H1 (cell line): ENCODE results near the gene KCNAB3. TPM values are rescaled to one million over a fixed set of nuclear protein-coding genes. Genes with fewer than 3 reads are reported as not detected.

Experiments used
- CTCF ChIA-PET: fragments of 300-600 bp; sonication (Branson Sonifier 250); formaldehyde crosslinking; loops from one replicate; lab custom pipeline; 2021; ENCODE audit not compliant: partially characterized antibody; lab: Charles Lee
- POLR2A ChIA-PET: fragments of 300-600 bp; sonication (Branson Sonifier 250); formaldehyde crosslinking; loops from one replicate; lab custom pipeline; 2021; ENCODE audit warnings: inconsistent platforms; ENCODE audit not compliant: partially characterized antibody; lab: Charles Lee
- DNase-seq, 2 experiments: peaks; one replicate each; pipeline versions ENCODE4 v3.0.0 to v3.0.0-alpha.2; 2010 to 2022; ENCODE audit warnings: low spot score in 2 of 2, low read depth in 1 of 2, mixed read lengths in 1 of 2
- FAIRE-seq: peaks from 2 replicates; lab custom pipeline; 2011; peaks lifted over from hg19 to GRCh38; lab: Jason Lieb, UNC
- H2AFZ ChIP-seq: 2 replicates; pipeline ENCODE4 v1.8.1; 2012; ENCODE audit warnings: low read length, inconsistent platforms
- H2AK5ac ChIP-seq: 2 replicates; pipeline ENCODE4 v1.6.1; 2013; ENCODE audit warnings: low read depth, low read length
- H2BK120ac ChIP-seq: replicated peaks from 2 replicates; pipeline ENCODE3; 2013; ENCODE audit warnings: low read depth, low read length, inconsistent platforms
- H2BK12ac ChIP-seq: 2 replicates; pipeline ENCODE4 v1.6.1; 2013; ENCODE audit warnings: low read depth, low read length
- H2BK15ac ChIP-seq: 2 replicates; pipeline ENCODE4 v1.6.1; 2013; ENCODE audit warnings: low read length
- H2BK20ac ChIP-seq: 2 replicates; pipeline ENCODE4 v1.6.1; 2013; ENCODE audit warnings: low read length
- H2BK5ac ChIP-seq: 2 replicates; pipeline ENCODE4 v1.6.1; 2013; ENCODE audit warnings: low read depth, low read length
- H3K14ac ChIP-seq: 2 replicates; pipeline ENCODE4 v1.6.1; 2013; ENCODE audit warnings: inconsistent platforms; ENCODE audit not compliant: insufficient read length
- H3K18ac ChIP-seq: 2 replicates; pipeline ENCODE4 v1.6.1; 2013; ENCODE audit warnings: low read length; ENCODE audit errors: extremely low read depth
- H3K23ac ChIP-seq: 2 replicates; pipeline ENCODE4 v1.6.1; 2013; ENCODE audit warnings: inconsistent platforms; ENCODE audit not compliant: insufficient read length
- H3K23me2 ChIP-seq: 2 replicates; pipeline ENCODE4 v1.6.1; 2013; ENCODE audit warnings: low read depth, low read length
- H3K27ac ChIP-seq: 2 replicates; pipeline ENCODE4 v1.6.1; 2011; ENCODE audit warnings: low read depth, low read length, inconsistent platforms
- H3K27me3 ChIP-seq, 4 experiments: replicated peaks in 1 of 4; 1 replicate in 1 of 4; 2 replicates in 3 of 4; pipeline versions ENCODE4 v1.6.1 to v1.8.1; 2011 to 2013; ENCODE audit warnings: low read length in 3 of 4, mild to moderate bottlenecking in 3 of 4, inconsistent platforms in 2 of 4, mixed read lengths in 2 of 4, moderate library complexity in 1 of 4; ENCODE audit not compliant: control insufficient read depth in 3 of 4, insufficient read depth in 3 of 4; ENCODE audit errors: extremely low read depth in 1 of 4
- H3K36me3 ChIP-seq, 4 experiments: 2 replicates each; pipeline versions ENCODE4 v1.6.1 to v1.8.1; 2011 to 2013; ENCODE audit warnings: mild to moderate bottlenecking in 4 of 4, low read length in 3 of 4, moderate library complexity in 2 of 4, control low read depth in 1 of 4, inconsistent platforms in 1 of 4; ENCODE audit not compliant: insufficient read depth in 4 of 4, control insufficient read depth in 2 of 4
- H3K4ac ChIP-seq: replicated peaks from 2 replicates; pipeline ENCODE3; 2013; ENCODE audit warnings: low read length, low read depth, mixed read lengths, inconsistent platforms; ENCODE audit not compliant: insufficient read length
- H3K4me1 ChIP-seq, 4 experiments: replicated peaks in 1 of 4; 1 replicate in 1 of 4; 2 replicates in 3 of 4; pipeline versions ENCODE4 v1.6.1 to v1.8.1; 2011 to 2013; ENCODE audit warnings: low read length in 3 of 4, inconsistent platforms in 2 of 4, mixed read lengths in 1 of 4; ENCODE audit not compliant: insufficient read depth in 4 of 4, control insufficient read depth in 3 of 4
- H3K4me2 ChIP-seq, 2 experiments: 2 replicates each; pipeline versions ENCODE4 v1.6.1 to v1.8.1; 2011 to 2013; ENCODE audit warnings: low read depth in 2 of 2, low read length in 2 of 2, control low read depth in 1 of 2, inconsistent platforms in 1 of 2, mild to moderate bottlenecking in 1 of 2; ENCODE audit not compliant: insufficient read depth in 1 of 2
- H3K4me3 ChIP-seq, 4 experiments: fragments of 200-600, 300-600 bp in 1 of 4; sonication (generic), shearing (Covaris generic), sonication (Bioruptor Twin) in 1 of 4; 2 replicates each; pipeline versions ENCODE4 v1.5.1 to v1.8.1; 2011 to 2016; ENCODE audit warnings: low read length in 4 of 4, low read depth in 3 of 4, control low read depth in 2 of 4, inconsistent platforms in 2 of 4, mild to moderate bottlenecking in 2 of 4, mixed read lengths in 1 of 4, moderate library complexity in 1 of 4; ENCODE audit not compliant: insufficient read depth in 2 of 4; ENCODE audit errors: extremely low read depth in 1 of 4
- H3K56ac ChIP-seq: replicated peaks from 2 replicates; pipeline ENCODE3; 2013; ENCODE audit warnings: low read depth, mild to moderate bottlenecking, mixed read lengths, low read length, inconsistent platforms; ENCODE audit not compliant: insufficient read length
- H3K79me1 ChIP-seq: 2 replicates; pipeline ENCODE4 v1.6.1; 2013; ENCODE audit warnings: low read depth, low read length, control low read depth
- H3K79me2 ChIP-seq, 2 experiments: 2 replicates each; pipeline versions ENCODE4 v1.6.1 to v1.8.1; 2012 to 2013; ENCODE audit warnings: low read length in 2 of 2, mild to moderate bottlenecking in 2 of 2, inconsistent platforms in 1 of 2; ENCODE audit not compliant: insufficient read depth in 2 of 2, control insufficient read depth in 1 of 2
- H3K9ac ChIP-seq, 4 experiments: replicated peaks in 1 of 4; 1 replicate in 1 of 4; 2 replicates in 3 of 4; pipeline versions ENCODE4 v1.6.1 to v1.8.1; 2011 to 2013; ENCODE audit warnings: low read depth in 3 of 4, low read length in 3 of 4, control low read depth in 2 of 4, mild to moderate bottlenecking in 2 of 4, moderate library complexity in 2 of 4, inconsistent platforms in 1 of 4; ENCODE audit errors: extremely low read depth in 1 of 4
- H3K9me3 ChIP-seq, 2 experiments: 2 replicates each; pipeline versions ENCODE4 v1.6.1 to v1.8.1; 2012 to 2013; ENCODE audit warnings: mild to moderate bottlenecking in 2 of 2, moderate library complexity in 2 of 2, control low read depth in 1 of 2, inconsistent platforms in 1 of 2, low read depth in 1 of 2, low read length in 1 of 2, mixed read lengths in 1 of 2; ENCODE audit not compliant: insufficient read depth in 2 of 2
- H4K20me1 ChIP-seq, 2 experiments: replicated peaks in 1 of 2; 2 replicates each; pipeline versions ENCODE3 to v1.8.1; 2011 to 2013; ENCODE audit warnings: inconsistent platforms in 2 of 2, low read length in 2 of 2, mild to moderate bottlenecking in 1 of 2; ENCODE audit not compliant: insufficient read depth in 2 of 2, control insufficient read depth in 1 of 2
- H4K5ac ChIP-seq: 2 replicates; pipeline ENCODE4 v1.6.1; 2013; ENCODE audit warnings: low read length, low read depth, mixed read lengths, inconsistent platforms; ENCODE audit not compliant: insufficient read length
- H4K8ac ChIP-seq: 2 replicates; pipeline ENCODE4 v1.8.0; 2013; ENCODE audit warnings: mild to moderate bottlenecking, moderate library complexity, low read length, inconsistent platforms; ENCODE audit not compliant: insufficient read depth; ENCODE audit errors: extremely low read depth
- H4K91ac ChIP-seq: replicated peaks from 2 replicates; pipeline ENCODE3; 2013; ENCODE audit warnings: low read length, mixed read lengths, inconsistent platforms; ENCODE audit not compliant: insufficient read length
- GABPA ChIP-seq: IDR thresholded peaks from 2 replicates; pipeline ENCODE4 v1.6.1; 2011; ENCODE audit warnings: mild to moderate bottlenecking, low read length, moderate library complexity, borderline replicate concordance; ENCODE audit not compliant: insufficient read depth
- KDM4A ChIP-seq: IDR thresholded peaks from one replicate; pipeline ENCODE4 v1.7.1; 2012; ENCODE audit warnings: low read depth, mild to moderate bottlenecking, moderate library complexity, low read length, inconsistent platforms; ENCODE audit not compliant: severe bottlenecking
- POLR2A ChIP-seq, 2 experiments: IDR thresholded peaks; 1 replicate in 1 of 2; 2 replicates in 1 of 2; pipeline ENCODE4 v1.6.1; 2011; ENCODE audit warnings: low read depth in 2 of 2, low read length in 2 of 2, mild to moderate bottlenecking in 2 of 2; ENCODE audit errors: control extremely low read depth in 1 of 2
- SP1 ChIP-seq: IDR thresholded peaks from 2 replicates; pipeline ENCODE4 v1.6.1; 2011; ENCODE audit warnings: low read depth, low read length
- TBP ChIP-seq: IDR thresholded peaks from 2 replicates; pipeline ENCODE4 v1.6.1; 2011; ENCODE audit warnings: low read depth, low read length, improper control_type of control experiment
- YY1 ChIP-seq: IDR thresholded peaks from 2 replicates; pipeline ENCODE4 v1.6.1; 2011; ENCODE audit warnings: low read depth, mild to moderate bottlenecking, low read length
- whole genome bisulfite sequencing, 2 experiments: shearing (Covaris generic) in 1 of 2; methylation state at CpG; one replicate each; pipeline versions ENCODE4 v1.1.6 to v1.1.7; 2013 to 2015; ENCODE audit warnings: low lambda C conversion rate in 2 of 2, mixed read lengths in 2 of 2, inconsistent platforms in 1 of 2, low coverage in 1 of 2, missing lambda C conversion rate in 1 of 2; ENCODE audit not compliant: insufficient replicate concordance in 2 of 2, insufficient coverage in 1 of 2, insufficient read length in 1 of 2; ENCODE audit errors: extremely low coverage in 1 of 2, missing lambda C conversion rate in 1 of 2; 5-methylcytosine and 5-hydroxymethylcytosine counted together
- polyA plus RNA-seq, 7 experiments: library from polyadenylated mRNA; depleted of rRNA in 3 of 7; stranded (reverse) in 5 of 7; unstranded in 2 of 7; fragments of >200 nt in 5 of 7; fragments of 200-250 nt in 2 of 7; gene quantifications; 1 replicate in 5 of 7; 2 replicates in 1 of 7; 4 replicates in 1 of 7; pipeline versions ENCODE4 v1.2.1 to v1.2.3, GENCODE V29; 2011 to 2013; ENCODE audit warnings: missing spikeins in 2 of 7, mixed read lengths in 2 of 7
- total RNA-seq: library from RNA; stranded (reverse); fragmentation: NEBNext Ultra II Directional; extraction: Animal tissue kit (Norgen Biotek cat#: 25700); gene quantifications from 2 replicates; pipeline ENCODE4 v1.2.1, GENCODE V29; 2021

Gene KCNAB3
- total and polyA plus RNA-seq, 2 of the 8 experiments (the other 6 are each of a cell fraction or from before 2014, with no cell fraction given), result 1.7 to 2.4 TPM

DNA sequence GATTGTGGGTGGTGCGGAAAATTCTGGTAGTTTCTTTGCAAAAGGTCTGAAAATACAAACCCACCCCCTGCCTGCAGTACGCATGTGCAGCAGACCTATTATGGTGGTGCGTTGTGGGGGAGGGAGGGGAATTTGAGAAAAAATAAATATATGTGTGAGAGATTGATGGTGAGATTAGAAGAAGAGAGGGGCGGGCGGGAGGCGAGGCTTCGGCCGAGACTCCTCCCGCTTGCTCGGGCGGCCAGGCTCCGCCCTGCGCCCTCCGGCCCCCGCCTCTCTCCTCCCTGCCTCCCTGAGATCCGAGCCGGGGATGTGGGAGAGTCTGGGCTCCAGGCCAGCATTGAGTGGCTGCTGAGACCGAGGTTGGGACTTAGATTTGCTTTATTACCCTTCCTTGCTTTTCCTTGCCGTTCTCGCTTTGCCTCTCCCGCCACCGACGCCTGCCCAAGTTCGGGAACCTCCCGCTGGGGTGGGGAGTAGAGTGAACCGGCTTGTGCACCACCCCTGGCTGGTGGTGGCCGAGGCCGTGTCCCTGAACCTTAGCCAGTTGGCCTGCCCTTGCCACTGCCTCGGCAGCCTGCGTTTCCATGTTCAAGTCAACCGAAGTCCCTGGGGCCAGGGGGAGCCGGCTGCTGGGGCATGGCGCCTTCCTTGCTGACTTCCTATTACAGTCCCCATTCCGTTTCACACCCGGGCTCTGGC lies 42.0 kb downstream of the KCNAB3 start:
- no peak for TF ChIP-seq GABPA
- peak; percentile 40 for TF ChIP-seq KDM4A
- TF ChIP-seq TBP, result 0 out of 2 replicates have a peak, but pooled peaks have one; percentile 12
- no peak for TF ChIP-seq YY1
- TF ChIP-seq POLR2A (IDR thresholded peaks at IDR 0.05; ENCODE audit: control extremely low read depth in 1 of 2, low read depth in 2 of 2, low read length in 2 of 2), result peak in 1 of 2 experiments; percentile 57; a peak in 1 of 3 replicates
- 0 out of 2 replicates have a peak, but pooled peaks have one; percentile 18 for TF ChIP-seq SP1
- Histone ChIP-seq H3K36me3 (peaks cover 0 to 4% (median 0%) of the 10 kb centered on the region in 4 experiments; a peak in 1 of 8 replicates), H3K4ac (no peak overlapping the region), H4K8ac (no peak overlapping the region; the same call in 1 of the 2 replicates), H2BK15ac (peak overlapping the region; percentile 19; the same call in 1 of the 2 replicates), H2BK12ac (peak overlapping the region; percentile 94; the same call in 1 of the 2 replicates), H3K79me2 (no peaks in the 10 kb centered on the region), H3K4me2 (peak overlapping the region; percentile 82 to 100), H2BK5ac (peak overlapping the region; percentile 95; the same call in 1 of the 2 replicates), H4K5ac (peak overlapping the region; percentile 51), H3K23ac (no peak overlapping the region), H2AFZ (peak overlapping the region; percentile 87), H3K23me2 (peaks cover 24% of the 10 kb centered on the region), H3K27me3 (peaks cover 0 to 10% (median 3%) of the 10 kb centered on the region in 4 experiments; a peak in 3 of 7 replicates), H3K27ac (no peak overlapping the region), H2BK20ac (peak overlapping the region; percentile 48; the same call in 1 of the 2 replicates), H3K4me1 (peaks cover 9 to 30% (median 17%) of the 10 kb centered on the region in 4 experiments), H2BK120ac (no peak overlapping the region), H3K56ac (no peak overlapping the region), H3K79me1 (no peaks in the 10 kb centered on the region), H2AK5ac (no peak overlapping the region; the same call in 1 of the 2 replicates), H3K18ac (peak overlapping the region; percentile 63), H3K9me3 (no peaks in the 10 kb centered on the region), H3K4me3 (peak overlapping the region; percentile 52 to 83 (median 70)), H3K9ac (peak overlapping the region in 3 of 4 experiments; percentile 35 to 42 (median 35); a peak in 5 of 7 replicates), H4K20me1 (no peaks in the 10 kb centered on the region), H3K14ac (no peak overlapping the region), H4K91ac (peak overlapping the region; percentile 45)
- WGBS, 2 experiments, result 6 to 96% methylated on average over 3 to 29 of the region's 35 CpGs
- CTCF ChIA-PET, result interaction anchor here (1.2 kb wide), 1 partner anchor 23 kb away, joined by 3 read pairs; no protein-coding TSS in a partner anchor
- peak in 1 of 2 experiments; percentile 77 for DNase-seq
- FAIRE-seq, result no peak
- POLR2A ChIA-PET, result no interaction called here
